Natural killer cell (primary cell): ENCODE results near the gene ZNF862. TPM values are rescaled to one million over a fixed set of nuclear protein-coding genes. Genes with fewer than 3 reads are reported as not detected.

Source experiments
- ATAC-seq, 3 donors: fragments of 150-1000 bp in 2 of 3; fragments of 200-7000 bp in 1 of 3; cut with Tn5 transposase; 1 replicate in 1 of 3; 2 replicates in 2 of 3; pipeline ENCODE4 v1.10.0; 2021; ENCODE audit warnings: mild to moderate bottlenecking in 2 of 3, moderate library complexity in 2 of 3
- DNase-seq, 2 donors: peaks; one replicate each; pipeline versions ENCODE4 v3.0.0 to v3.0.0-alpha.2; 2013 to 2021; ENCODE audit warnings: mixed read lengths in 1 of 2
- H3K27ac ChIP-seq: one replicate; pipeline ENCODE4 v1.5.1; 2013; ENCODE audit warnings: mild to moderate bottlenecking, low read length
- H3K27me3 ChIP-seq: one replicate; pipeline ENCODE4 v1.6.1; 2013; ENCODE audit warnings: low read length; ENCODE audit not compliant: control insufficient read depth, insufficient read depth
- H3K36me3 ChIP-seq: one replicate; pipeline ENCODE4 v1.6.1; 2013; ENCODE audit warnings: low read length; ENCODE audit not compliant: control insufficient read depth, insufficient read depth
- H3K4me1 ChIP-seq: one replicate; pipeline ENCODE4 v1.6.1; 2013; ENCODE audit warnings: low read length; ENCODE audit not compliant: control insufficient read depth, insufficient read depth
- H3K4me3 ChIP-seq: one replicate; pipeline ENCODE4 v1.5.1; 2013; ENCODE audit warnings: low read length
- H3K9me3 ChIP-seq: one replicate; pipeline ENCODE4 v1.6.1; 2013; ENCODE audit warnings: low read length; ENCODE audit not compliant: control insufficient read depth, insufficient read depth
- H3K27ac Mint-ChIP-seq, 2 donors: one replicate each; pipeline ENCODE4 v1.8.0; 2022; ENCODE audit warnings: mild to moderate bottlenecking in 2 of 2, mixed read lengths in 2 of 2, moderate library complexity in 1 of 2
- H3K27me3 Mint-ChIP-seq, 2 donors: one replicate each; pipeline ENCODE4 v1.8.0; 2022; ENCODE audit warnings: low read depth in 2 of 2, mixed read lengths in 2 of 2
- H3K36me3 Mint-ChIP-seq: one replicate; pipeline ENCODE4 v1.8.0; 2022; ENCODE audit warnings: mixed read lengths
- H3K4me1 Mint-ChIP-seq, 2 donors: one replicate each; pipeline ENCODE4 v1.8.0; 2022; ENCODE audit warnings: mixed read lengths in 2 of 2
- H3K4me3 Mint-ChIP-seq: one replicate; pipeline ENCODE4 v1.8.0; 2022; ENCODE audit warnings: mild to moderate bottlenecking, moderate library complexity, mixed read lengths
- H3K9me3 Mint-ChIP-seq, 2 donors: one replicate each; pipeline ENCODE4 v1.8.0; 2022; ENCODE audit warnings: mixed read lengths in 2 of 2
- CTCF ChIP-seq: fragments of 200-600 bp; IDR thresholded peaks from one replicate; pipeline ENCODE4 v1.8.0; 2022; ENCODE audit warnings: antibody characterized with exemption
- WGBS: methylation state at CpG from one replicate; pipeline ENCODE4 v1.1.7; 2013; ENCODE audit warnings: missing lambda C conversion rate; ENCODE audit not compliant: insufficient coverage; 5-methylcytosine and 5-hydroxymethylcytosine counted together
- intact Hi-C: fragments of 100-400 bp; cut with micrococcal nuclease; formaldehyde crosslinking; loops from one replicate; pipeline ENCODE4 v1.14.2; 2022
- total RNA-seq, 4 donors: library from RNA; stranded (reverse); fragments of 120-200 nt in 1 of 4; gene quantifications; one replicate each; pipeline versions ENCODE4 v1.2.3 to v1.2.4, GENCODE V29; 2013 to 2022

Gene ZNF862
- total RNA-seq, 3 donors from 2014 or later (not counting 1 experiment from before 2014, with no cell fraction given): 21.4 to 28.9 (median 21.7) TPM

- Histone ChIP-seq H3K27ac (no peak overlapping the region), H3K4me1 (peaks cover 84% of the 10 kb centered on the region), H3K9me3 (no peaks in the 10 kb centered on the region), H3K27me3 (no peaks in the 10 kb centered on the region), H3K4me3 (no peak overlapping the region), H3K36me3 (no peaks in the 10 kb centered on the region)
- intact Hi-C loops: no loop called here
- ATAC-seq: no peak
- WGBS: 97% methylated on average over 5 of the region's 5 CpGs
- H3K4me3 Mint-ChIP-seq: peak overlapping the region; percentile 57
- H3K9me3 Mint-ChIP-seq: no peaks in the 10 kb centered on the region
- peak overlapping the region; percentile 50 to 70 for H3K27ac Mint-ChIP-seq
- peaks cover 48 to 56% of the 10 kb centered on the region in 2 donors for H3K4me1 Mint-ChIP-seq
- DNase-seq: no peak
- H3K27me3 Mint-ChIP-seq: no peaks in the 10 kb centered on the region
- H3K36me3 Mint-ChIP-seq: no peaks in the 10 kb centered on the region
- no peak for TF ChIP-seq CTCF
Observed at GRCh38 chr7:149869291-149869650, 31.1 kb downstream of the ZNF862 start.

DNA sequence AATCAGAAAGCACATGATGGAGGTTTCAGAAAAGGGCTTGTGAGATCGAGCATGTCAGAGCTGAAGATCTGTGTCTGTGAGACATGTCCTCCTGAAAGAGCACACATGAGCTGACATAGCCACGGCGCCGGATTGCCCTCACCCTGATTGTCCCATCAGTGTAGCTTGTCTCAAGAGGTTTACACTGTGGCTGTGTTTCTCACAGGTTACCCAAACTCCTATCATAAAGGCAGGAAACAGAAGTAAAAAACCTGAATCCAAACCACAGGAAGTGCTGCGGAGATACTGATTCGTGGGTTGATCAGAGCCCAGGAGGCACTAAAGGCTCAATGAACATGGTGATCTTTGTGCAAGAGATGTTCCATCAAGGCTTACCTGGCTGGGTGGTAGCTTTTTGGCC is 31.7 kb downstream of the ZNF862 start:
- no peaks in the 10 kb centered on the region for H3K27me3 ChIP-seq
- 3% methylated on average over 6 of the region's 6 CpGs for WGBS
- H3K27ac Mint-ChIP-seq: peak overlapping the region; percentile 50 to 70
- intact Hi-C loops: loop anchor here (5.0 kb wide), 1 partner anchor 33 kb away; the partner anchor contains the start of gene ZNF862
- H3K27ac ChIP-seq: peak overlapping the region; percentile 2
- H3K9me3 ChIP-seq: no peaks in the 10 kb centered on the region
- no peak overlapping the region for H3K4me3 ChIP-seq
- DNase-seq (peak in 1 of 2 donors; percentile 81), ATAC-seq (peak; percentile 23 to 52 (median 43))
- no peaks in the 10 kb centered on the region for H3K36me3 ChIP-seq
- H3K4me1 Mint-ChIP-seq: peaks cover 53 to 62% of the 10 kb centered on the region in 2 donors
- H3K27me3 Mint-ChIP-seq: no peaks in the 10 kb centered on the region
- no peaks in the 10 kb centered on the region for H3K9me3 Mint-ChIP-seq
- TF ChIP-seq CTCF: no peak
- no peaks in the 10 kb centered on the region for H3K36me3 Mint-ChIP-seq
- H3K4me1 ChIP-seq: peaks cover 84% of the 10 kb centered on the region
- H3K4me3 Mint-ChIP-seq: peak overlapping the region; percentile 57

DNA sequence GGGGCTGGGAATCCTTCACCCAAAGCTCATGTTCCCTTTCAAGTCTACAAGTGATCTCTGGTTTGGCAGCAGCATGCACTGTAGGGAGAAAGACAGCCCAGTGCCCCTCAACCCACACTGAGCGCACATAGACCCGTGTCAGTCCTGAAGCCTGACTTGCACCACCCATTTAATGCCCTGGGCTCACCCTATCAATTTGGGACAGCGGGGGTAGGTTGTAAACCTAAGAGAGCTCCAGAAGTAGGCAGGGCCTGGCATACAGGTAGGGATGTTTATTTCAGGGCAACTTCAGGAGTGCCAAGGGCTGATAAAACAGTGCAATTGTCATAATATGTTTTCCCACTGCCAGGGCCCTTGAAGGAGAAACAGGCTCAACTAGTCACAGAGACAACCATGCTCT is 32.1 kb downstream of the ZNF862 start:
- intact Hi-C loops: loop anchor here (5.0 kb wide), 1 partner anchor 33 kb away; the partner anchor contains the start of gene ZNF862
- Mint-ChIP-seq H3K9me3 (no peaks in the 10 kb centered on the region), H3K4me3 (peak overlapping the region; percentile 57), H3K27ac (peak overlapping the region; percentile 50 to 70), H3K27me3 (no peaks in the 10 kb centered on the region), H3K36me3 (no peaks in the 10 kb centered on the region), H3K4me1 (peaks cover 54 to 63% of the 10 kb centered on the region in 2 donors)
- Histone ChIP-seq H3K9me3 (no peaks in the 10 kb centered on the region), H3K36me3 (no peaks in the 10 kb centered on the region), H3K4me1 (peaks cover 84% of the 10 kb centered on the region), H3K27me3 (no peaks in the 10 kb centered on the region), H3K4me3 (no peak overlapping the region), H3K27ac (no peak overlapping the region)
- ATAC-seq (no peak), DNase-seq (no peak)
- no peak for TF ChIP-seq CTCF
- WGBS: 67% methylated on average over 3 of the region's 3 CpGs
